ENCODE measurements around the gene ZNF576.
A peak's percentile ranks its signal among the peaks of the same experiment; 100 is the strongest.
"Not testable (repeated sequence)": the region's sequence is repeated elsewhere in the genome, so short reads cannot be mapped to it uniquely, and the experiment has no call there.

The ZNF576 gene

GRCh38 chr19:43575156-43575950, 21.0 kb upstream of the ZNF576 start, which contains the start of the genes PINLYP and XRCC1:
Gene PINLYP, plus strand, starts transcription at chr19:43575801. Its CDS starts 1,391 bp downstream, at chr19:43577192.
Gene XRCC1, minus strand, starts transcription at chr19:43575527. Its CDS starts 69 bp downstream, at chr19:43575458.
- DNase-seq: peak; percentile 98

- DNase-seq: no peak
Observed at GRCh38 chr19:43575955-43576878, 20.2 kb upstream of the ZNF576 start.

- DNase-seq: no peak
Observed at GRCh38 chr19:43578787-43579186, 17.6 kb upstream of the ZNF576 start.

GRCh38 chr19:43581467-43581866, 14.9 kb upstream of the ZNF576 start:
- DNase-seq: no peak

GRCh38 chr19:43582495-43582894, 13.9 kb upstream of the ZNF576 start:
- DNase-seq: no peak

GRCh38 chr19:43584484-43584883, 11.9 kb upstream of the ZNF576 start:
- no peak for DNase-seq

- no peak for DNase-seq
Observed at GRCh38 chr19:43586346-43586745, 10.0 kb upstream of the ZNF576 start.

- not testable (repeated sequence) for DNase-seq
Observed at GRCh38 chr19:43587029-43587428, 9.4 kb upstream of the ZNF576 start.

- DNase-seq: no peak
Observed at GRCh38 chr19:43589277-43589676, 7.1 kb upstream of the ZNF576 start.

- no peak for DNase-seq
Observed at GRCh38 chr19:43589678-43590077, 6.7 kb upstream of the ZNF576 start.

GRCh38 chr19:43591904-43592772, 4.3 kb upstream of the ZNF576 start:
- DNase-seq: no peak

GRCh38 chr19:43592800-43593350, 3.5 kb upstream of the ZNF576 start:
- DNase-seq: no peak

- no peak for DNase-seq
Observed at GRCh38 chr19:43594081-43594697, 2.2 kb upstream of the ZNF576 start.

- peak; percentile 54 for DNase-seq
Observed at GRCh38 chr19:43594710-43595604, 1.4 kb upstream of the ZNF576 start.

- no peak for DNase-seq
Observed at GRCh38 chr19:43595605-43595998, 793 bp upstream of the ZNF576 start.

GRCh38 chr19:43596842-43597461, 557 bp downstream of the ZNF576 start:
- no peak for DNase-seq

GRCh38 chr19:43597876-43598275, 1.5 kb downstream of the ZNF576 start:
- DNase-seq: no peak

- no peak for DNase-seq
Observed at GRCh38 chr19:43598445-43599240, 2.2 kb downstream of the ZNF576 start.

- no peak for DNase-seq
Observed at GRCh38 chr19:43599635-43600295, 3.4 kb downstream of the ZNF576 start.

All from NCI-H774 (cell line).